ENCODE data around the gene NAGPA. TPM values are rescaled to one million over a fixed set of nuclear protein-coding genes. Genes with fewer than 3 reads are reported as not detected.

Gene NAGPA
- total RNA-seq, 1 experiment from 2014 or later, result 43.8 TPM

DNA sequence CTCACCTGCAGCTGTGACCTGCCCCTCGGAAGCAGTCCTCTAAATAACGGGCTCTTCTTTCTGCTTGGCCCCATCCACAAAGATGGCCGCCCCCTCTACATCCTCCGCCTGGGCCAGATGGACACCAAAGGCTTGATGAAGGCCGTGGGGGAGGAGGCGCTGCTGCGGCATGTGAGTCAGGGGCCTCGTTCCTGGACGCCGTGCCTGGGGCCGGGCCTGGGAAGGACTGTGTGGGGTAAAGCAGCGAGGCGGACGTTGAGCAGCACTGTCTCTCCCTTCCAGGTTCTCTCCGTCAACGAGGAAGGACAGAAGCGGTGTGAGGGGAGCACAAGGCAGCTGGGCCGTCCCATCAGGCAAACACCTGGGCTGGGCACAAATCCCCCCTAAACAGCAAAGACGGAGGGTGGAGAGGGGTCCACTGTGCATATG lies 33.1 kb downstream of the NAGPA start:
- Histone ChIP-seq H3K36me3 (no peaks in the 10 kb centered on the region), H3K4me3 (no peak overlapping the region), H3K9me3 (no peaks in the 10 kb centered on the region), H3K27me3 (no peaks in the 10 kb centered on the region)
- DNase-seq, result no peak

DNA sequence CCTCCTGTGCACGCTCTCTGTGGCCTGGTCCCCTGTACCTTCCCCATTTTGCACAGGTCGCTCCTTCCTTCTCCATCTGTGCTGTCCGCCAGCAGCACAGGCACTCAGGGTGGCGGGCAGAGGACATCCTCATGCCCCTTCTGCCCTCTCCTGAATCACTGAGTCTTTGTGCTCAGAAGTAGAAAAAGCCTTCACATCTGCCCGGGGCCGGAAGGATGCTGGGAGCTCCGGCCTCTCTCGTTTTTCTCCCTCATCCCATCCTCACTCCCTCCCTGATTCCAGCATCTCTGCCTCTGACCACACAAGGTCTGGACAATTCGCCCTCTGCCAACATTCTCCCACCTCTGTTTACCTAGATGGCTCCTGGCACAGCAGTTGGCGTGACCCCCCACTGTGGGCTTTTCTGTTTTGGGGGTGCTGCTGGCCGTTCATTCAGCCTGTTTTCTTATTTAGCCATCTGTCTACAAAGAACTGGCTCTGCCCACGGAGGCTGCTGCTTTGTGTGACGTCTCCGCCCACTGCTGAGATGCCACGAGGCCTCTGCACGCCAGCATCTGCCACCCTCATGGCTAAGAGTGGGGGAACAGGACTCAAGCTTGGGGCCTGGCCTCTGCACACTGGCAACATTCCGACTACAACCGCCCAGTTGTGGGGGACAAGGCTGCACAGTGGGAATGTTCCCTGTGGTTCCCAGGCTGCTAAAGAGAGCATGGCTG lies 38.9 kb downstream of the NAGPA start:
- H3K4me3 ChIP-seq, result no peak overlapping the region
- peaks cover 3% of the 10 kb centered on the region; the same call in 1 of the 2 replicates for H3K27me3 ChIP-seq
- no peaks in the 10 kb centered on the region for H3K36me3 ChIP-seq
- no peaks in the 10 kb centered on the region for H3K9me3 ChIP-seq
- no peak for DNase-seq

DNA sequence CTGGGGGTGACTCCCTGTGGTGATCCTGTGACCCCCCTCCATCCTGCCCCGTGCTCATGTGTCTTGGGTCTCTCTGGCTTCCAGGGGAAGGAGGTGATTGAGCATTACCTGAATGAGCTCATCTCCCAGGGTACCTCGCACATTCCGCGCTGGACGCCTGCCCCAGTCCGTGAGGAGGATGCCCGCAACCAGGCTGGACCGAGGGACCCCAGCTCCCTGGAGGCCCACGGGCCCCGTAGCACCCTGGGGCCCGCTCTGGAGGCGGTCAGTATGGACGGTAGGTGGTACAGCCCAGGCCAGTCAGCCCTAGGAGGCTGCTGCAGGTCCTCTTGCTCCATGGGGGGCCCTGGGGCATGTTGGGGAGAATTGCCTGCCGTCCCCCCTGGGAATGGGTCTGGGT lies 42.0 kb downstream of the NAGPA start:
- no peaks in the 10 kb centered on the region for H3K36me3 ChIP-seq
- no peak overlapping the region for H3K4me3 ChIP-seq
- peaks cover 25% of the 10 kb centered on the region for H3K27me3 ChIP-seq
- no peak for DNase-seq
- no peaks in the 10 kb centered on the region for H3K9me3 ChIP-seq

DNA sequence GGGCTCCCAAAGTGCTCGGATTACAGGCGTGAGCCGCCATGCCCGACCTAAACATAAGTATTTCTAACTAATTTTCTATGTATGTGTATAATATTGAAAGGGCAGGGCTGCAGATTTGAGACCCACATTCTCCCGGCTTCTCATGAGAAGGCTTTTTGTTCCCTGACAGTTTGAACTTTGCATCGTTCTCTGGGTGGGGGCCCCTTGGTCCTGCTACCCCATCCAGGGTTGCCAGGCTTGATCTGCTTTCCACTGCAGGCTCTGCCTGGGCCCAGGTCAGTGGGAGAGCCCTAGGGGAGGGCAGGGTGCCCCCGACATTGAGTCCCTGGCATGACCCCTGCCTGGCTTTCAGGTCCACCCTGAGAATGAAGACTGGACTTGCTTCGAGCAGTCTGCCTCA lies 43.3 kb downstream of the NAGPA start:
- H3K27me3 ChIP-seq, result peaks cover 35% of the 10 kb centered on the region
- H3K9me3 ChIP-seq, result peaks cover 2% of the 10 kb centered on the region; the same call in 1 of the 2 replicates
- H3K4me3 ChIP-seq, result no peak overlapping the region
- H3K36me3 ChIP-seq, result no peaks in the 10 kb centered on the region
- no peak for DNase-seq

- peaks cover 35% of the 10 kb centered on the region for H3K27me3 ChIP-seq
- H3K36me3 ChIP-seq, result no peaks in the 10 kb centered on the region
- no peak overlapping the region for H3K4me3 ChIP-seq
- H3K9me3 ChIP-seq, result peaks cover 2% of the 10 kb centered on the region; the same call in 1 of the 2 replicates
- DNase-seq, result no peak
Observed at GRCh38 chr16:4989391-4990006, 44.2 kb downstream of the NAGPA start.

GRCh38 chr16:4988647-4989046 lies 45.1 kb downstream of the NAGPA start:
- Histone ChIP-seq H3K27me3 (peaks cover 35% of the 10 kb centered on the region), H3K4me3 (no peak overlapping the region), H3K9me3 (peaks cover 2% of the 10 kb centered on the region; the same call in 1 of the 2 replicates), H3K36me3 (no peaks in the 10 kb centered on the region)
- no peak for DNase-seq

DNA sequence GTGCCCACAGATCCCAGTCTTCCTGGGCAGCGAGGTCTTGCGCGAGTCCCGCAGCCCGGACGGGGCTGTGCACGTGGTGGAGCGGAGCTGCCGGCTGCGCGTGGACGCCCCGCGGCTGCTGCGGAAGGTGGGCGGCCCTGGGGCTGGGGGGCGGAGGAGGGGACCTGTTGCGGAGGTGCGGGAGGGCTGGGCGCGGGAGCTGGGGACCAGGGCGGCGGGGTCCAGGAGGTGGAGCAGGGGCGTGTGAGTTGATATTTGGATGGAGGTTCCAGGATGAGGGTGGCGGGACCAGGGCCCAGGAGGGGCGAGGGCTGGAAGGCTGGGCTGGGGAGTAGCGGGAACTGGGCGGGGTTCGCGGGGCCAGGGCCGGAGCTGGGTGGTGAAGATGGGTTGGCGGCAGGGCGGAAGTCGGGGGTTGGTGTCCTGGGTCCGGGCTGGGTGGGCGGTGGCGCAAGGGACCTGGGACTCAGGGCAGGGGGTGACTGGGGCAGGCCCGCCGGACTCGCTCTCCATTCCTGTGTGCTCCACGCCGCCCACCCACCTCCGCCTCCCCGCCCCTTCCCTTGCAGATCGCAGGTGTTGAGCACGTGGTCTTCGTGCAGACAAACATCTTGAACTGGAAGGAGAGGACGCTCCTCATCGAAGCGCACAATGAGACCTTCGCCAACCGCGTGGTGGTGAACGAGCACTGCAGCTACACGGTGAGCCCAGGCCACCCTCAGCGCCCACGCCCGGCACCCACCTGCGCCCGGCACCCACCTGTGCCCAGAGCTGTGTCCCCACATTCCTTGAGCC lies 46.0 kb downstream of the NAGPA start:
- Histone ChIP-seq H3K36me3 (no peaks in the 10 kb centered on the region), H3K4me3 (no peak overlapping the region), H3K27me3 (peaks cover 35% of the 10 kb centered on the region), H3K9me3 (peaks cover 2% of the 10 kb centered on the region; the same call in 1 of the 2 replicates)
- DNase-seq, result no peak

DNA sequence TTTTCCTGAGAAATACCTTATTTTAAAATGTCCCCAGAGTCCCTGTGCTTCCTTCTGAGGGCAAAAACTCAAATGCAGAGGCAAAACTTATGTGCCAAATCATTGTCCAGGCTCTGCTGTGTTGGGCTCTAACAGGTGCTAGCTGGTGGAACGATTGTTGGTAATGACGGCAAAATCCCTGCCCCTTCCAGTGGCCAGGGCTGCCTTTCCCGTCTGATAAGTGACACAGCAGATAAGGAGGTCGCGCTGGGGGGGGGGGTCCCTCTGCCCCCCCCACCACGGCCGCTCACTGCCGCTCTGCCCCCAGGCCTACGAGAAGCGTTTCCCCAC lies 46.5 kb downstream of the NAGPA start:
- peaks cover 2% of the 10 kb centered on the region; the same call in 1 of the 2 replicates for H3K9me3 ChIP-seq
- H3K27me3 ChIP-seq, result peaks cover 35% of the 10 kb centered on the region
- no peak for DNase-seq
- H3K36me3 ChIP-seq, result no peaks in the 10 kb centered on the region
- no peak overlapping the region for H3K4me3 ChIP-seq

GRCh38 chr16:4984174-4984990 lies 49.4 kb downstream of the NAGPA start:
- Histone ChIP-seq H3K9me3 (peaks cover 2% of the 10 kb centered on the region; the same call in 1 of the 2 replicates), H3K36me3 (no peaks in the 10 kb centered on the region), H3K4me3 (no peak overlapping the region), H3K27me3 (peaks cover 39% of the 10 kb centered on the region)
- no peak for DNase-seq

DNA sequence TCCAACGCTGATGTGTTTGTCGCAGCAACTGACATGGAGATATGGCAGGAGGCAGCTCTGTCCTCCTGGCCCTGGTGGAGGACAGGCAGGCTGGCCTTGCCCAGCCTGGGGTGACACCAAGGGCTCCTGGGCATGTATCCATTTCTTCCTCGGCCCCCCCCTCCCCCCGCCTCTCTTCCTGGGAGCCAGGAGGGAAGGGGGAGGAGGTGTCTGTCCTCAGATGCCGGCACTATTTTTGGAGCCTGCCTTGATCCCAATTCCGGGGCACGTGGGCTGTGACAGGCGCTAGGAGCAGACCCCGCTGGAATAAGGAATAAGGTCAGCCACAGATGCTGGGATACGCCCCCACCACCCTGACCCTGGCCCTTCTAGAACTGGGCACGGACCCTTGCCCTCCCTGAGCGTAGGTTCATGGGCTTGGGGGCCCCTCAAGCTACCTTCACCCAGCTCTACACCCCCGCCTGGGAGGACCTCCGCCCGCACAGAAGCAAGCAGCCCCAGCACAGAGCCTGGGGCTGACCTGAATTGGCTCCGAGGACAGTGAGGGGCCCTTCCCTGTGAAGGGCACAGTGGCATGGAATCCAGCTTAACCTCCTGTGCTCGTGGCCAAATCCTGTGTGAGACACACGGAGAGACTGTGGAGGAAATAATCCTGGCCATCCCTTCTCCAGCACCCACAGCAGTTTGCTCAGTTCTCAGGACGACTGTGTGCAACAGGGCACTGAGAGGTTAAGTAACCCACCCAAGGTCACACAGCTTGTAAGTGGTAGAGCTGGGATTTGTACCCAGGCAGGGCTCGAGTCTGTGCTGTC lies 51.5 kb downstream of the NAGPA start:
- H3K9me3 ChIP-seq, result peaks cover 2% of the 10 kb centered on the region; the same call in 1 of the 2 replicates
- no peaks in the 10 kb centered on the region for H3K36me3 ChIP-seq
- no peak overlapping the region for H3K4me3 ChIP-seq
- DNase-seq, result no peak
- H3K27me3 ChIP-seq, result peaks cover 22% of the 10 kb centered on the region

- no peaks in the 10 kb centered on the region for H3K36me3 ChIP-seq
- H3K4me3 ChIP-seq, result no peak overlapping the region
- DNase-seq, result no peak
- peaks cover 1% of the 10 kb centered on the region; the same call in 1 of the 2 replicates for H3K9me3 ChIP-seq
- peaks cover 14% of the 10 kb centered on the region for H3K27me3 ChIP-seq
Observed at GRCh38 chr16:4981473-4981872, 52.3 kb downstream of the NAGPA start.

DNA sequence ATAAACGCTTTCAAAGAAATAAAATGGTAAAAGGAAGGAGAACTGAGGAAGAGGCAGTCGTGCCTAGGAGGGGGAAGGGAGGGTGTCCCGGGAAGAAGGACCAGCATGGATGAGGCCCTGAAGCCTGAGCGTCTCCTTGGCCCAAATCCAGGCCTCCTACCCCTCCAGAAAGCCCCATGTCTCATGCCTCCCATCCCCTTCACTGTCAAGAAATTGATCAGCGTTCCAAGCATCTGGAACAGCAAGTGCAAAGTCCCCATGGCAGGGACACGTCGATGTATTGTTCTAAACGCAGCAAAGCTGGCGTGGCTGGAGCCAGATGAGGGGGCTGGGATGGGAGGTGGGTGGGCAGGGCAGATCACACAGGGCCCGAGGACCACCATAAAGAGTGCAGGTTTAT lies 53.0 kb downstream of the NAGPA start:
- no peak overlapping the region for H3K4me3 ChIP-seq
- no peaks in the 10 kb centered on the region for H3K36me3 ChIP-seq
- no peak for DNase-seq
- no peaks in the 10 kb centered on the region for H3K9me3 ChIP-seq
- peaks cover 7% of the 10 kb centered on the region for H3K27me3 ChIP-seq

GRCh38 chr16:4979736-4980660 lies 53.7 kb downstream of the NAGPA start:
- Histone ChIP-seq H3K27me3 (peaks cover 8% of the 10 kb centered on the region), H3K9me3 (no peaks in the 10 kb centered on the region), H3K36me3 (no peaks in the 10 kb centered on the region), H3K4me3 (no peak overlapping the region)
- DNase-seq, result no peak

DNA sequence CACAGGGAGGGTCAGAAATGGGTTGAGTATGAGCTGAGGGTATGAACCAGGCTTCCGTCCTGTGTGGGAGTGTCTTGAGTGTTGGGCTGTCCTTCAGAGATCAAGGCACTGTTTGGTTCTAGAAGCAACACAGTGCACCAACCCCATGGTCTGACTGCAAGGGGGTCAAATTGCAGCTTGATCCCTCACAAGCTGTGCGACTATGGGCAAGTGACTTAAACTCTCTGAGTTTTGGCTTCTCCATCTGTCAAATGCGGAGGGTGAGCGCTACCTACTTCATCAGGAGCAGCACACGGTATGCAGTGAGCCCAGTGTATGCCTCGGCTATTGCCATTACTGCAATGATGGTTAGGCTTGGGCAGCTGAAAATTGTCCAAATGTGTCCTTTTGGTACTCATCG lies 54.6 kb downstream of the NAGPA start:
- DNase-seq, result no peak

DNA sequence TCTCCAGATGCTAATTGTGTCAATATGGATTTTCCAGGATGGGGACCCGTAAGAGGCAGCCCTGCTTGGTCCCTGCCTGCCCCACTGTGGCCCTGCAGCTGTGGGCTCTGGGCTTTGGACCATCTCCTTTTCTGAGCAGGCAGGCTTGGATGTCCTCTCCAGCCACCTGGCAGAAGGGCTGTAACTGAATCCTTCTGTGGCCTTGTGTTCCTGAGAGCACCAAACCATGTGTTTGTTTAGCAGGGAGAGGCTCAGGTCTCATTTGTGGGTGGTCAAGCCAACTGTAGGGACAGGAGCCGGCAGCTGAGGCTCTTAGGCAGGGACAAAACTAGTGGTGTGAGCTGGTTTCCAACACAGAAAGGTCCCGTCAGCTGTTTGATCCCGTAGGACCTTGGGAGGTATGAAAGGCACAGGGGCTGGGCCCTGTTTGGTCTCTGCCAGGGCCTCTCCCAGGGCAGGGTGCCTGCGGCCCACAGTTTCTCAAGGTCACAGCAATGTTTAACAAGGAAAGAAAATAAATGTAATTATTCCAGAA lies 57.1 kb downstream of the NAGPA start:
- DNase-seq, result no peak
- H3K27me3 ChIP-seq, result peaks cover 20% of the 10 kb centered on the region

More for the DNA sequence above, 54.6 kb downstream of the NAGPA start:
- no peak overlapping the region for H3K4me3 ChIP-seq
- H3K27me3 ChIP-seq, result peaks cover 12% of the 10 kb centered on the region
- no peaks in the 10 kb centered on the region for H3K36me3 ChIP-seq
- no peaks in the 10 kb centered on the region for H3K9me3 ChIP-seq

More for the DNA sequence above, 57.1 kb downstream of the NAGPA start:
- Histone ChIP-seq H3K9me3 (no peaks in the 10 kb centered on the region), H3K36me3 (no peaks in the 10 kb centered on the region), H3K4me3 (no peak overlapping the region)
